Fibroblast of peridontal ligament (primary cell): ENCODE results near the gene CUTA.

Source experiments
- DNase-seq: peaks from one replicate; pipeline ENCODE4 v3.0.0-alpha.2; 2010; ENCODE audit errors: extremely low read depth

CUTA gene

GRCh38 chr6:33439956-33440648 is 22.2 kb upstream of the CUTA start:
- no peak for DNase-seq

DNA sequence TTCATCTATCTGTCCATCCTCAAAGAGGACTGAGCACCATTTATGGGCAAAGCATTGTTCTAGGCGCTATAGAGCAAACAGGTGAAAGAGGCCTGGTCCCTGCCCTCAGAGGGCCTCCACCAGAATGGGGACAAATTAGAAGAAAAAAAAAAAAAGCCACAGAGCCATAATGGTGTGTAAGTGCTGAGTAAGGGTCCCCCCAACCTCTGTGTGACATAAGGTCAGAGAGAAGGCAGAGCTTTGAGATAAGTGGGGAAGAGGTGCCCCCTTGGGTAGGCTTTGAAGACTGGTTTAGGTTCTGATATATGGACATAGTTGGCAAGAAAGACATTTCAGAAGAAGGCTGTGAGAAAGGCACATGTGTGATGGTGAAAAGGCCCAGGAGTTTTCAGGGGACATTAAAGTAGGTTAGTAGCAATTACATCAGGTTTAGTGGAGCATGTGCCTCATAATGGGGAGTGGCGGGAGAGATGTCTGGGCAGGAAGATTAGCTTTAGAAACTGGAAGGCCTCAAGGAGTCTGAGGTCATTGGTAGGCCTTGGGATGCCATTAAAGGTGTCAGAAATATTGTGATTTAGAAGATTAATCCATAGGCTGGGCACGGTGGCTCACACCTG is 21.2 kb upstream of the CUTA start:
- no peak for DNase-seq

DNA sequence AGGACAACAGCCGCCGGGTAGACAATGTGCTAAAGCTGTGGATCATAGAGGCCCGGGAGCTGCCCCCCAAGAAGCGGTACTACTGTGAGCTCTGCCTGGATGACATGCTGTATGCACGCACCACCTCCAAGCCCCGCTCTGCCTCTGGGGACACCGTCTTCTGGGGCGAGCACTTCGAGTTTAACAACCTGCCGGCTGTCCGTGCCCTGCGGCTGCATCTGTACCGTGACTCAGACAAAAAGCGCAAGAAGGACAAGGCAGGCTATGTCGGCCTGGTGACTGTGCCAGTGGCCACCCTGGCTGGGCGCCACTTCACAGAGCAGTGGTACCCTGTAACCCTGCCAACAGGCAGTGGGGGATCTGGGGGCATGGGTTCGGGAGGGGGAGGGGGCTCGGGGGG is 19.8 kb upstream of the CUTA start:
- no peak for DNase-seq

GRCh38 chr6:33434961-33435360 is 17.1 kb upstream of the CUTA start:
- no peak for DNase-seq

- peak; percentile 48 for DNase-seq
Observed at GRCh38 chr6:33433544-33434191, 15.8 kb upstream of the CUTA start.

- DNase-seq = no peak
Observed at GRCh38 chr6:33433001-33433543, 15.2 kb upstream of the CUTA start.

- no peak for DNase-seq
Observed at GRCh38 chr6:33432546-33432945, 14.6 kb upstream of the CUTA start.

- DNase-seq = no peak
Observed at GRCh38 chr6:33431880-33432541, 14.1 kb upstream of the CUTA start.

- DNase-seq = no peak
Observed at GRCh38 chr6:33430991-33431879, 13.3 kb upstream of the CUTA start.

GRCh38 chr6:33430334-33430733 is 12.4 kb upstream of the CUTA start:
- no peak for DNase-seq

DNA sequence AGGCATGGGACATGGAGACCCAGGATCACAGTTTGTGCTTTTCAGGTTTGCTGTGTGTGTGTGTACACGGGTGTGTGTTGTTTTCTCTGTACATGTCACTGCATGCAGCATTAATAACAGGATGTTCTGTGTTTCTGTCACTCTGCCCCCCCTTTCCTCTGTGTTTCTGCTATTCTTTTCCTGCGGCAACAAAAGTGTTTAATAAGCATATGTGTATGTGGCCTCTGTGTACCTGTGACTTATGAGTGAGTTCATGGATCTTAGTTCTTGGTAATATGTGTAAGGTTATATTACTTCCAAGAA is 11.8 kb upstream of the CUTA start:
- no peak for DNase-seq

DNA sequence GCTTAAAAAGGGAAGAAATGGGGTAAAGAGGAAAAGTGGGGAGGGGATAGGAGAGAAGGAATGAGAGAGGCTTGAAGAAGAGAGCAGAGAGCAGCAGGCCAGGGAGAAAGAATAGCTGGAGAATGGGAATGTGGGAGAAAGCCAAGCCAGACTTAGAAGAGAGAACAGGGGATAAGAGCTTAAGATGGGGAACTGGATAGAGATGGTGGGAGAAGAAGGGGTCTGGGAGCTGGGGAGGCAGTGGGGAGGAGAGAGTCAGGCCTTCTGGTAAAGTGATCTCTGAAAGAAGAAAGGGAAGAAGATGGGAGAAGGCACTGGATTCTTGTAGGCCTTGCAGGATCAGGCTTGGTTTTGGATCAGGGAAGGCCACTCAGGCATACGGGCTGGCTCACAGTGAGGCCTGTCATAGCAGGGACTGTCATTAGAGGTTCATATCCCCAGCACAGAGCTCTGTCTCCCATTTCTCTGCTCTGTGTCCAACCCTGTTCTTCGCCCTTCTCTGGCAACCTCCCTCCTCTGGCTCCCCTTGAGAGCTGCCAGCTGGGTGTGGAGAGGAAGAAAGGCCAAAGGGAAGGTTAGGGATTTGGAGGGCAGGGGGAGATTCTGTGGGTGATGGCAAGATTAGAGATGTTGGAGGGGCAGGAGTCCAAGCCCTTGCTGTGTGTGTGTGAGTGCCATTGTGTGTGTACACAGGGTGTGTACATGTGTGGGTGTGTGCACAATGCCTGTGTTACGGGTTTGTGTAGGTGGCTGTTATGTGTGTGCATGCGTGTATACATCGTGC is 11.3 kb upstream of the CUTA start:
- no peak for DNase-seq

GRCh38 chr6:33428224-33428965 is 10.5 kb upstream of the CUTA start:
- no peak for DNase-seq

DNA sequence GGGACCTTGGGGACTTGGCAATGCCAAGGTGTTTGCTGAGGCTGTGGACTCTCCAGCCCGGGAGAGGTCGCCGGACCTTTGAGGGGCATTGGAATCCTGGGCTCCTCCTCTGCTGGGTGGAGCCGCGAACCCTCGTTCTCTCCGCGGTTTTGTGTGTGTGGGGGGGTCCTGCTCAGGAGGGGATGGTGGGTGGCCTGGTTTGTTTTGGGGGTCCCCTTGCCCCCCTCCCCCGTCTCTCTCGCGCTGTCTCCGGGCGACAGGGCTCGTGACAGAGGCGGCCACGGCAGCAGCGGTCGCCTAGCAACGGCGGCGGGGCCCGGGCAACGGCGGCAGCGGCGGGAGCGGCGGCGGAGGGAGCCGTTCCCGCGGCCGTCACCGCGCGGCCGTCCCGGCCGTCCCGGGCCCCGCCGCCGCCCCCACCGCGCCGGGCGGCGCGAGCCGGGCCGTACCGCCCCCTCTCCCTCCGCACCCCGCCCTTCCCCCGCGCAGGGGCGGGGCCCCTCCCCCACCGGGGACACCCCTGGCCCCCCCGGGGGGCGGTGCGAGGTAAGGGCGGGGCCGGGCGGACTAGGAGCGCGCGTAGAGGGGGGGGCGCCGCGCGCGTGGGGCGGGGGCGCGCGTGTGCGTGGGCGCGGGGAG is 9.8 kb upstream of the CUTA start:
- no peak for DNase-seq

DNA sequence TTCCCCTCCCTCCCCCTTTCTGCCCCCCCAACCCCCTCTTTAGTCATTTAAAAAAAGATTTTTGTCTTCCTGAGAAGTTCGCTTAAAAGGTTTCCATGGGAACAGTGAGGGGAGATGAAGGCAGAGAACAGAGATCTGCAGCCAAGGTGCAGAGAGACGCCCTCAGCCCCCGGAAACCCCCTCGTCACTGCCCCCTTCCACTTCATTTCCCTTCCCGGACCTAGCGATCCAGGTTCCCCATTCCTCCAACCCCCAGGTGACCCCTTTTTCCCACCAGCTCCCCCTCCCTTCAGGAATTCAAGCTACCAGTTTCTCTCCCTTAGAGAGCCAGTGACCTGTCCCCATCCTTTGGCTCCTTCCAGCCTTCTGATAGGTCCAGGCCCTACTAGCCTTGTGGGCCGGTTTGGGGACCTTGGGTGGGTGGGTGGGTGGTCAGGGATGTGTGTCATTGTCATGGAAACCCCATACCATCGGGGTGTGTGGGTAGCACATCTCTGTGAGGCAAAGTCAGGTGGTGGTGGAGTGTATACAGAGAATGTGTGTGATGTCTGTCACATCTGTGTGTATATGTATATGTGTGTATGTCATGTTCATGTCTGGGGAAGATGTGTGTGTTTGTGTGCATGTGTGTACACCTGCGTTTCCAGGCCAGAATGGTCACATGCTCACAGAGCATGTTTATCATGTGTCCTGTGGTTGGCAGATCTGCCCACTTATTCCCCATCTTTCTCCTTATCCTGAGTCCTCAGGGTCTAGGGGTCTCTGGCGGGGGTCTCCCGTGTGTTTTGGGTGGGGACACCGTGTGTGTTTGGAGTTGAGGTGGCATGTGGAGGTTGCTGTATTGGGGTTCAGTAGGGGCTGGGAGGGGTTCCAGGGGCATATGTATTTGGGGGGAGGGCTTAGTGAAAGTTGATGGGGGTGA is 8.9 kb upstream of the CUTA start:
- no peak for DNase-seq

GRCh38 chr6:33425668-33426577 is 8.0 kb upstream of the CUTA start:
- peak; percentile 67 for DNase-seq

GRCh38 chr6:33424855-33425667 is 7.2 kb upstream of the CUTA start:
- no peak for DNase-seq
